Astrocyte of the hippocampus (primary cell): ENCODE measurements around the gene HSDL1.
"Not testable (repeated sequence)": the region's sequence is repeated elsewhere in the genome, so short reads cannot be mapped to it uniquely, and the experiment has no call there.

Experiments
- DNase-seq: peaks from one replicate; pipeline ENCODE4 v3.0.0; 2011; ENCODE audit warnings: low read depth, low spot score

HSDL1 gene

DNA sequence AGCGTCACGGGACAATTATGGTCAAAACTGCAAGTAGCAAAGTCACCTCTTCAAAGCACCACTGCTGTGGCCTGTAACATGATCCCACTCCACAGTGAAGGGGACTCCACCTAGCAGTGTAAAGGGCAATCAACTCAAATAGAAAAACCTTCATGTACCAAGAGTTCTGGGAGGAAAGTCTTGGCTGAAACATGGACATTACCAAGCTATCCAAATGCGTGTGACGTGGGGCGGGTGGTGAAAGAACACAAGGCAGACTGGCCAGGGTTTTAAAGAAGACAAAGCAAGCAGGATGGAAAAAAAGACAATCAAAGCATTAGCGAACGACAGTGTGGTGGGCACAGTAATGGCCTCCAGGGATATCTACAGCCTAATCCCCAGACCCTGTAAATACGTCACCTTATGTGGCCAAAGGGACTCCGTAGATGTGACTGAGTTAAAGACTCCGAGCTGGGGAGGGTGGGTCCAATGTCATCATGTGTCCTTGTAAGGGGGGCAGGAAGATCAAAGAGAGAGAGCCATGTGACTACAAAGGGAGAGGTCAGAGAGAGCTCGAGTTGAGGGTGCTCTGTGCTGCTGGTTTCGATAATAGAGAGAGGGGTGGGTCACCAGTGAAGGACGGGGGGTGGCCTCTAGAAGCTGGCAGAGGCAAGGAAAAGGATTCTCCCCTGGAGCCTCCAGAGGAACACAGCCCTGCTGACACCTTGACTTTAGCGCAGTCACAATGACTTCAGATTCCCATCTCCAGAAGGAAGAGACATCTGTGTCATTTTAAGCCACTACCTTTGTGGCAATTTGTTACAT is 6.0 kb downstream of the HSDL1 start:
- DNase-seq, result peak; percentile 62

DNA sequence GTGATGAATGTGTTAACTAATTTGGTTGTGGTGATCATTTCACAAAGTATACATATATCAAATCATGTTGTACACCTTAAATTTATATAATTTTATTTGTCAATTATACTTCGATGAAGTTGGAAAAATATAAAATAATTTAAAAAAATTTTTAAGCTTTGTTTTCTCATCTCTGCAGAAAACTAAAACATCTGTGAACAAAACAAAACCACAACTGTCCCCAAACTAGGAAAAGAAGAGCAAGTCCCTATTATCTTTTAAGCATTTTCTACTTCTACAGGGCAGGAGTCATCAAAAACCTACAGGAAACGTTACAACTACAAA is 6.5 kb downstream of the HSDL1 start:
- no peak for DNase-seq

GRCh38 chr16:84137769-84138357 is 7.1 kb downstream of the HSDL1 start:
- DNase-seq, result no peak

DNA sequence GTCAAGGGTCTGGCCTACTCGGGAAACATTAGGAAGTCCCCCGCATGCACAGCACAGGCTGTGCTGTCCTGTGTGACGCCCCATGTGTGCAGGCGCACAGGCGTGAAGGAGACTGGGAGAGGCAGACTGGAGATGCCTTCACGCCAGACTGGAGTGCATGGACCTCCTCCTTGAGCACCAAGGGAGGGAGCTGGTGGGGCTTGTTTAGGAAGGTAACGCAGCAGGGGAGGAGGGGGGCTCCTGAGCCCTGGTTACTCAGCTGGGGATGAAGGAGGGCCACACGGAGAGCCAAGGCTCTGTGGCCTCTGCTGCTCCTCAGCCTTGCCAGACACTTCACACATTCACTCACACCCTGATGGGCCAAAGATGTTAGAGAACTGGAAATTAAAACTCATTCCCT is 7.7 kb downstream of the HSDL1 start:
- no peak for DNase-seq

DNA sequence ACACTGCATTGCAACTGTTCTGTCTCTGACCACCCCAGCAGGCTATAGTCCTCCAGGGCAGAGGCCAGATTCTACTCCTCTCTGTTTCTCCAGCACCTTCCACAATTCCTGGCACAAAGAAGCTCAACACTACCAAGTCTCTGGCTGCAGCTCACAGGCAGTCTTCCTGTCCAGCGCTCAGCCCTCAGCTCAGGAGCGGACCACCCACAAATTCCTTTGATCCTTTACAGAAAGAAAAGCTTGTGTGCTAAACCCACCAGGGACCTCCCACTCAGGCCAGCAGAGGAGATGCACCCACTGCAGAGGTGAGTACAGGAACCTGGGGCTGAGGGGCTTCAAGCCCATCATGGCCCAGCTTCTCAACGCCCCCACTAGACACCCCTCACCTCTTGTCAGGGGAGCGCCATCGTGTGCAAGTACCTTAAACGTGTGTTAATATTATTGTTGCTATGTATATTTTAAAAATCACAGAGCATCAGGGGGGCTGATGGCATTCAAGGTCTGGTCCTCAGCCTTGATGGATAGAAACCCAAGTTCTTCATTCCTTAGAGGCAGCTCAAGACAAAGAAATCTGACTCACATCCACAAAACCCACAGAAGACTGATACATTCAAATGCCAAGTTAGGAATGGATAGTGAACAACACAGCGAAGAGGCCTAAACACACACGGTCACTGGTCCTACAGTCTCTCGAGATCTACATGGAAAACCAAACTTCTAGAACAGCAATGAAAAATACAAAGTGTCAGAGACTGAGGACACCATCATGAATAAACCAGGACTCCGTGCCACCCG is 8.4 kb downstream of the HSDL1 start:
- DNase-seq, result peak; percentile 64

DNA sequence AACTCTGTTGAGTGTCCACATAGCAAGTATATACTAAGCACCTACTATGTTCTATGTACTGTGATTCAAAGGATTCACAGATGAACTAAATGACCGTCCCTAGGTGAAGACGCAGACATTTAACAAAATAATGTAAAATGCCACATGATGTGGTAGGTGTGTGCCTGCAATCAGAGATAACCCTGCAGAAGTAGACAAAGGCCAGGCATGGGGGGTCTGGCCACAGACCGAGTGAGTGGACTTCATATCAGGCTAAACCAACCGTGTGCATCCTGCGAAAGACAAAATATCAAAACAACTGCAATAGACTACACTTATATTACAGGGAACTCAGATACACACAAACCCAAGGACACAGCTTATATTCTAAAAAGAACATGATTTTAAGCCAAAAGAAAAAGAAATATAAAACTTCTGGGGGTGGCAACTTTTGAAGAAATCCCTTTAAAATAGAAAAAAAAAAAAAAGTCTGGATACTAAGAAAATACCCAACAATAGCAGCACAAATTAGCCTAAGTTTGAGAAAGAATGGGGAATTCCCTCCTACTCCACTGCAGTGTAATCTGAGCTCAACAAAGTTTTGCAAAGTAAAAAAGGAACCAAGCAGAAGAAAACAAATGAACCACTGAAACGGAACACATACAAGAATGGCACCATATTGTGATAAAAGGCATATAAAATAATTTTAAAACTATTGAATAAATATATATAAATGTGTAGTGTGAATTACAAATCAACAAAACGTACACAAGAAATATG is 12.3 kb downstream of the HSDL1 start:
- no peak for DNase-seq

GRCh38 chr16:84131117-84131516 is 13.9 kb downstream of the HSDL1 start:
- DNase-seq, result no peak

- DNase-seq, result no peak
Measured at GRCh38 chr16:84124257-84125073, 20.5 kb downstream of the HSDL1 start.

GRCh38 chr16:84121007-84121406 is 24.0 kb downstream of the HSDL1 start:
- no peak for DNase-seq

DNA sequence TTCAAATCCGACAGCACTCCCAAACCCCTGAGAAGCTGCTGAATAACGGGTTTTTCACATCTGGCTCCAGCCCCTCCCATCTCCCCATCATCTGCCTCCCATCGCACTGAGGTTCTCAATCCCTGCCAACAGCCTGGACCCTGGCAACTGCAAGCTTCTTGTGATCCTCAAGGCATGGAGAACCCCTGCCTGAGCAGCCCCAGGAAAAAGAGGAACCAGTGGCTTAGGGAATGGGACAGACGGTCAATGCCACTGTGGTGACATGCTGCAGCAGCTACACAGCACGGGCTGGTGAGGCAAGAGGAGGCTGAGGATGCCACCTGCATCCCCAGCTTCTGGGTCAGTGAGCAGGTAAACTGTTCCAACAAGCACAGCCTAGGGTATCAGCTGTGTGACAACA is 25.0 kb downstream of the HSDL1 start:
- no peak for DNase-seq

DNA sequence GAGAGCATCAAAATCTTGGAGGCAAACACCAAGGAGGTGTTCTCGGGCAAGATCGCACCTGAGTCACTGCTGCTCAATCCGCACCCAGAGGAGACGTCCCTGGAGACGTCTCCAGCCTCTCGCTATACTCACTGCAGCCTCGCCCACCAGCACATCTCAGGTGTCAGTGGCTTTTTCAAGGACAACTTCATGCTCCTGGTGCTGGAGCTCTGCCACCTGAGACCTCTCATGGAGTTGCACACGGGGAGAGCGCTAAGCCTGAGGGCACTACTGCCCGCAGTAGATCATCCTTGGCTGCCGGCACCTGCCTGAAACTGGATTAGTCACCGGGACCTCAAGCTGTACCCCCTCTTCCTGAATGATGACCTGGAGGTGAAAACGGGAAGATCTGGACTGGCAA is 25.6 kb downstream of the HSDL1 start:
- DNase-seq, result no peak

DNA sequence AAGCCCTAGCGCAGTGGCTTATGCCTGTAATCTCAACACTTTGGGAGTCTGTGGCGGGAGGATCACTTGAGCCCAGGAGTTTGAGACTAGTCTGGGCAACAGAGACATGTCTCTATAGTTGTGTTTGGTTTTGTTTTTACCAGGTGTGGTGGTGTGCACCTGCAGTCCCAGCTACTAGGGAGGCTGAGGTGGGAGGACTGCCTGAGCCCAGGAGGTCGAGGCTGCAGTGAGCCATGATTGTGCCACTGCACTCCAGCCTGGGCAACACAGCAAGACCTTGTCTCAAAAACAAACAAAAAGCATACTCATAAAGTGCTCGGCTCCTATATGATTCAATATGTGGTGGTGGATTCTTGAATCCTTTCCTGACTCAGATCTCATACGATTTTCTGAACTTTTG is 26.7 kb downstream of the HSDL1 start:
- DNase-seq, result not testable (repeated sequence)

- DNase-seq, result no peak
Measured at GRCh38 chr16:84117494-84117843, 27.5 kb downstream of the HSDL1 start.

GRCh38 chr16:84116720-84117493 is 28.1 kb downstream of the HSDL1 start, which contains the start of gene MBTPS1:
TSS of gene MBTPS1 (minus strand) at chr16:84116942. CDS start at chr16:84101783, 15,159 bp downstream.
- DNase-seq, result peak; percentile 100

GRCh38 chr16:84115919-84116719 is 28.9 kb downstream of the HSDL1 start:
- DNase-seq, result peak; percentile 7

DNA sequence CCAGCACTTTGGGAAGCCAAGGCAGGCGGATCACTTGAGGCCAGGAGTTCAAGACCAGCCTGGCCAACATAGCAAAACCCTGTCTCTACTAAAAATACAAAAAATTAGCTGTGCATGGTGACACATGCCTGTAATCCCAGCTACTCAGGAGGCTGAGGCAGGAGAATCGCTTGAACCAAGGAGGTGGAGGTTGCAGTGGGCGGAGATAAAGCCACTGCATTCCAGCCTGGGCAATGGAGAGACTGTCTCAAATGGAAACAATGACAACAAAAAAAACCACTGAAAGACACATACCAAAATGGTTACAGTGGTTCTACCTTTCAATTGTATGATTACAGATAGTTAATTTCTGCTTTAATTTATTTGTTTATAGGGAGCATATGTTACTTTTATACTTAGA is 33.0 kb downstream of the HSDL1 start:
- peak; percentile 24 for DNase-seq

- DNase-seq, result no peak
Measured at GRCh38 chr16:84111525-84111924, 33.5 kb downstream of the HSDL1 start.

GRCh38 chr16:84110527-84110926 is 34.5 kb downstream of the HSDL1 start:
- no peak for DNase-seq

DNA sequence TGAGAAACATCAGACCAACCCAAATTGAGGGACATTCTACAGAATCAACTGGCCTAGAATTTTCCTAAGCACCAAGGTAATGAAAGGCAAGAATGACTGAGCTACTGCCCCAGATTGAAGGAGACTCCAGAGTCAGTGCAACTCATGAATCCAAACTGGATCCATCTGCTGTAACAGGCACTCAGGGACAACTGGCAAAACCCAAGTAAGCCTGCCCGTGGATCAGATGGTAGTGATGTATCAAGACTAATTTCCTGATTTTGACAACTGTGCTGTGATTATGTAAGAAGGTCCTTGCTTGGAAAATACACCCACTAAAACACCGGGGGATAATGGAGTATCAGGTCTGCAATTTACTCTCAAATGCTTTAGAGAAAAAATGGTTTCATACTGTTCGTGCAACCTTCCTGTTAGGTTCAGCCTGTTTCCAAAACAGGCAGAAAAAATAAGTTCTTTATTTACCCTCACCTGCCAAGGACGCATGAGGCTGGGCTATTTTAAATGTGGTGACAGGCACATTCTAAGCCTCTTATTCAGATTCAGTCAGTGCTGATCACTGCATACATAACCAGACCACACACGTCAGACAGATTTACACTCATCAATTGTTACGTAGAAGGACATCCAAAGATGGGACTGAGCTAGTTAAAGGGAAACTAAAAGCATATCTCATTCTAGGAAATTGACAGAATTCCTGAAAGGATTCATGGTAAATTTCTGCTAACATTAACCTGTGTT is 35.2 kb downstream of the HSDL1 start:
- DNase-seq, result peak; percentile 31
